GM21529 (cell line): ENCODE measurements around the gene IGHMBP2.
A peak's percentile ranks its signal among the peaks of the same experiment; 100 is the strongest.

Source experiments
- ATAC-seq: cut with Tn5 transposase; IDR thresholded peaks from one replicate; pipeline ENCODE4 v1.9.1; 2021; ENCODE audit not compliant: unreplicated experiment

Gene IGHMBP2

GRCh38 chr11:68890490-68891231, 13.0 kb upstream of the IGHMBP2 start:
- no peak for ATAC-seq

- no peak for ATAC-seq
Measured at GRCh38 chr11:68891351-68891948, 12.2 kb upstream of the IGHMBP2 start.

- no peak for ATAC-seq
Measured at GRCh38 chr11:68892576-68892975, 11.1 kb upstream of the IGHMBP2 start.

GRCh38 chr11:68893282-68893681, 10.4 kb upstream of the IGHMBP2 start:
- no peak for ATAC-seq

- no peak for ATAC-seq
Measured at GRCh38 chr11:68896171-68896959, 7.3 kb upstream of the IGHMBP2 start.

GRCh38 chr11:68897441-68897840, 6.2 kb upstream of the IGHMBP2 start:
- ATAC-seq, result no peak

GRCh38 chr11:68900835-68901381, 2.8 kb upstream of the IGHMBP2 start:
- ATAC-seq, result no peak

- ATAC-seq, result peak; percentile 22
Measured at GRCh38 chr11:68904248-68904847, 657 bp downstream of the IGHMBP2 start.

GRCh38 chr11:68905421-68906360, 2.0 kb downstream of the IGHMBP2 start:
- ATAC-seq, result no peak

GRCh38 chr11:68908273-68908672, 4.6 kb downstream of the IGHMBP2 start:
- no peak for ATAC-seq

- ATAC-seq, result no peak
Measured at GRCh38 chr11:68910965-68911364, 7.3 kb downstream of the IGHMBP2 start.

GRCh38 chr11:68911731-68912130, 8.0 kb downstream of the IGHMBP2 start:
- no peak for ATAC-seq

GRCh38 chr11:68912254-68912653, 8.6 kb downstream of the IGHMBP2 start:
- ATAC-seq, result no peak

- ATAC-seq, result no peak
Measured at GRCh38 chr11:68913188-68913587, 9.5 kb downstream of the IGHMBP2 start.

GRCh38 chr11:68914761-68915160, 11.1 kb downstream of the IGHMBP2 start:
- ATAC-seq, result no peak

- no peak for ATAC-seq
Measured at GRCh38 chr11:68916439-68916838, 12.7 kb downstream of the IGHMBP2 start.

GRCh38 chr11:68923614-68924013, 19.9 kb downstream of the IGHMBP2 start:
- no peak for ATAC-seq

GRCh38 chr11:68924073-68924925, 20.6 kb downstream of the IGHMBP2 start:
- ATAC-seq, result no peak

GRCh38 chr11:68925611-68926010, 21.9 kb downstream of the IGHMBP2 start:
- ATAC-seq, result no peak
